IPS-NIHi11 (cell line): ENCODE results near the gene CCDC170.

Source experiments
- DNase-seq: peaks from one replicate; pipeline ENCODE4 v3.0.0; 2012; ENCODE audit warnings: mixed read lengths, low spot score

Gene CCDC170

GRCh38 chr6:151618717-151619116 is 124.9 kb downstream of the CCDC170 start:
- DNase-seq = no peak

GRCh38 chr6:151620179-151620578 is 126.4 kb downstream of the CCDC170 start:
- DNase-seq = no peak

DNA sequence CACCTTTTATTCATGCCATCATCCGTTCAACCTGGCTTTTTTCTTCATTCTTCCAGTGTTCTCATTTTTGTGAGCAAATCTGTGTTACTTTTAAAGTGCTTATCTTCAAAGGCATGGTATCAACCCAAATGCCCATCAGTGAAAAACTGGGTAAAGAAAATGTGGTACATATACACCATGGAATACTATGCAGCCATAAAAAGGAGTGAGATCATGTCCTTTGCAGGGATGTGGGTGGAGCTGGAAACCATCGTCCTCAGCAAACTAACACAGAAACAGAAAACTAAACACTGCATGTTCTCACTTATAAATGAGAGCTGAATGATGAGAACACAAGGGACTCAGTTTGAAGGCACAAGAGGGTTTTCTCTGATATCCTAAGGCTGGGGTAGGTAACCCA is 130.3 kb downstream of the CCDC170 start:
- DNase-seq = no peak

DNA sequence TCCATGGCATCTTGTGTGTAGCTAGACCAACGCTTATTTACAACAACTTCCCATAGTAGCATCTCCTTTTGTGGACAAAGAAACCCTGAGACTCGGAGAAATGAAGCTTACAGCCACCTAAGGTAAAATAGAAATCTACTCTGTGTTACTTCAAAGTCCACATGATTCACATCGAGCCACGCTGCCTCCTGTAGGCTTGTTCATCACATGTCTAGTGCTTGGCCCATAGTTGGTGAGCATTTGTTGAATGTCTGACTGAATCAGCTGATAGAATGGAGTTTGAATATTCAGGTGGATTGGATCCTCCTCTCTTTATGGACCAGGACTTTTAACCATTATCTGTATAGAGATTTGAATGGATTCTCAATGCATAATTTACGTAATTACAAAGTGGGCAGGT is 130.7 kb downstream of the CCDC170 start:
- no peak for DNase-seq

- DNase-seq = no peak
These were observed 131.2 kb downstream of the CCDC170 start for GRCh38 chr6:151624900-151625536.

DNA sequence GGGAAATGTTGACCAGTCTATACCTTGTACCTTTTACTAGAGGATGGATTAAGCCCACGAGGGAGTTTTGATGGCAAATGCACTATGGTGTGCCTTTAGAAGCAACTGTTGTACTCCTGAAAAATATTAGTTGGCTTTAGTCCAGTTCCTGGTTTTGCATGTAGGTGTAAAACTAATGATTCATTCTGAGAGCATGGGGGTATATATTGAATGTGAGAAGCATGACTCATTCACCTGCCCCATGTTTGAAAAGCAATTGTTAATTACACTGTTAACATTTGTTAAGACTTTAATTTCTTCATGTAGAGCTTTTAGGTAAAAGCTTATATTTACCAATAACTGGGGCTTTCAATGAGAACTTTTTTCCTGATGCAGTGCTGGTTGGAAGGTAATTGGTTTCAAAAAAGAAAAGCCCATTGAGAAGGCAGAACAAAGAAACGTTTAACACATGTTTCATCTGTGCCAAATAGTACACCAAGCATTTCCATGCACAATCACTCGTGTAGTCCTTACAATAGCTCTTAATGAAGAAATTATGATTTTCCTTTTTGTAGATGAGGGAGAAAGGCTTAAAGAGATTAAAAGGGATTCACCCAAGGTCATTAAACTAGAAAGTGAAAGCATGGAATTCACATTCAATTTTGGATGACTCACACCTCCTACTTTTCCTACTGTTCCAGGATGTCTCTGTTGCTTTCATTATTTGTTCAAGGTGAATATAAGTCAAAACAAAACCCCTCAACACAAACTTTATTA is 134.1 kb downstream of the CCDC170 start:
- no peak for DNase-seq

DNA sequence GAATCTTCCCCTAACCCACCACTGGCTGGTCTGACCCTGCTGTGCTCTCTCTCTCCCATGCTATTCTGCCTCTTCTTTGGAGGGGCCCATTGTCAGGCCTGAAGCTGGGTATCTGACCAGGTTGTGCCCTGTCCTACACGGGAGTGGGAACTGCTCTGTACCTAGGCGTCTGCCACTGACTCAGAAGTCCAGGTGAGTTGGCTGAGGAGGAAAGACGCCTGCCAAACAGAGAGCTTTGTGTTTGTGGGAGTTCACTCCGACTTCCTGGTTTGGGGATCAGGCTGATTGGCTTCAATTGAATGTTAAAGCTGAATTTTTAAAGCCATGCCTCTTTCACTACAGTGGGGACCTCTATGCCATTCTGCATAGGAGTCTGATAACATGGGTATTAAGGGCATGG is 136.0 kb downstream of the CCDC170 start:
- DNase-seq = no peak

- no peak for DNase-seq
These were observed 136.6 kb downstream of the CCDC170 start for GRCh38 chr6:151630387-151630786.

DNA sequence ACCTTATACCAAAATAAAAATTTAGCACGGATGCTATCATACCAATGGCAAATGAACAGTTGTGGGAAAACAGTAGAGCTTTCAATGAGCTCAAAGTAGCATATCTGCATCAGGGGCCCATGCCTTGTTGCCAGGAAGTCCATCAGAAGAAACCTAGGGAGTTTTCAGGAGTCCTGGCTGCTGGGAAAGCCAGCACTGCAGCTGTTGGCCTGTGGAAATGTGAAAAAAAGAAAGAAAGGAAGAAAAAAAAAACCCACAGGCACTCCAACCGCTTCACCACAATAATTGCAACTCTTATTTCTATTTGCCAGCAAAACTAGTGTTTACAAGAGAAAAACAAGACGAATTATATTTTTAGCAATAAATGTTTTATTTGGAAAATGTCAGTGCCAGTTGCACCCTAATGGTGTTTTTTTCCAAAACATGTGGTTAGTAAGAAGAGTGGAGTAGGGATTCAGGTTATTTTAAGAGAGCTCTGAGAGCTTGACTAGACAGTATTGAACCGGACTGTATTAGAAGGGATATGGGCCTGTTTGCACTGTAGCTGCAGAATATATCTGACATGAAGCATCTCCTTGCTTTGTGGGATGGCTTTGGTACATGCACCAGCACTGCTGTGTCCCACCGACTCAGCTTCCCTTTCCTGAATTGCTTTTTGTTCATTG is 137.3 kb downstream of the CCDC170 start:
- no peak for DNase-seq

DNA sequence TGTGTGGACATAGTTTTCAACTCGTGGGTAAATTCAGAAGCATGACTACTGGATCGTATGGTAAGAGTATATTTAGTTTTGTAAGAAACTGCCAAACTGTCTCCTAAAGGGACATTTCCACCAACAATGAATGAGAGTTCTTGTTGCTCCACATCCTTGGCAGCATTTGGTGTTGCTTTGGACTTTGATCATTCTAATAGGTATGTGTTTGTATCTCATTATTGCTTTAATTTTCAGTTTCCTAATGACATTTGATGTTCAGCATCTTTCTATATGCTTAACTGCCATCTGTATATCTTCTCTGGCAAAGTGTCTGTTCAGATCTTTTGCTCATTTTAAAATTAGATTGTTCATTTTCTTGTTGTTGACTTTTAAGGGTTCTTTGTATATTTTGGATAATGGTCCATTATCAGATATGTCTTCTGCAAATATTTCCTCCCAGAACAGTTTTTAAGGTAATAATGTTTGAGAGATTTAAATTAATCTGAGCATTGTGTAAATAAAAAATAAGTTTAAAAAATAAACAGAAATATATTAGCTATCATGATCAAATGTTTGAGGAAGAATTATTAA is 138.7 kb downstream of the CCDC170 start:
- no peak for DNase-seq

DNA sequence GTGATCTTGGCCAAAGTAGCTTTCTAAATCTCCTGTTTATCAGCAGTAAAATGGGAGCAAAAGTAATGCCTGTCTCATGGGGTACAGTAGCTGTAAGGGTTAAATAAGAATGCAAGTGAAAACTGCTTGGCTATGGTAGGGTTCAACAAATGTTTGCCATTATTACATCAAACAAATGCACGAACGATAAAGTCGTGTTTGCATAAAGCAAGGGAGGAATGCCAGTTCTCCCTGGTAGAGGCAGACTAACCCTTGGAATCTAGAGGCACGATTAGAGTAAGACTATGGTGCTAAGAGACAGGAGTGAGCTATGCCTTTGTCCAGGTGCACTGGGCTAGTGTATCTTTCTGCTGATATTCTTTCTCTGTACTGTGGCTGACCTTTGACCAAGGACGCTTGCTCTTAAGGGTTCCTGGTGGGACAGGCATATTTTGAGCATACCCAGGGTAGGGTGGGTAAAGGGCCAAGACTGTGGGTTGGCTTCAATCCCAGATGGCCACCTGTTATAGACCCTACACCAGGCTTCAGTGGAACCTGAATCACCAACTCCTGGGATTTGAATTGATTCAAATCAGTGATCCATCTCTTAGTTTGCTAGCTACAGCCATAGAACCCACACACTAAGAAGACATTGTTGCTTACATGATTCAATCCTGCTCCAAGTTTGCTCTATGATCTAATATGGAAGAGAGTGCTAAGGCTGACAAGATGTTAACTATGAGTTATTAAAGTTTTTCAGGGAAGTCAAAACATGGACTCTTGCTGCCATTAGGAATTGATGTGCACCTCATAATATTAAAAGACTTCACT is 139.9 kb downstream of the CCDC170 start:
- DNase-seq = no peak

- no peak for DNase-seq
These were observed 140.5 kb downstream of the CCDC170 start for GRCh38 chr6:151634336-151634720.

GRCh38 chr6:151635741-151636140 is 141.9 kb downstream of the CCDC170 start:
- DNase-seq = no peak

DNA sequence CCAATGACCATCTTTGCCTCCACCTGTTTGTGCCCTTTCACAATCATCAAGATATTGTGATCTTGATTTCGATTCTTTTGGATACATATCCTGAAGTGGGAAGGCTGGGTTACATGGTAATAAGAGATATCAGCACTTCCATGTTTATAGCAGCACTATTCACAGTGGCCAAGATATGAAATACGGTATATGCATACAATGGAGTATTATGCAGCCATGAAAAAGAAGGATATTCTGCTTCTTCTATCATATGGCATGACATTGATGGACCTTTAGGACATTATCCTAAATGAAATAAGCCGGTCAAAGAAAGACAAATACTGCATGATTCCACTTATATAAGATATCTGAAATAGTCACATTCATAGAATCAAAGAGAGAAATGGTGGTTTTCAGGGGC is 144.0 kb downstream of the CCDC170 start:
- DNase-seq = no peak

- no peak for DNase-seq
These were observed 145.9 kb downstream of the CCDC170 start for GRCh38 chr6:151639750-151640149.

GRCh38 chr6:151641028-151641427 is 147.2 kb downstream of the CCDC170 start:
- no peak for DNase-seq

DNA sequence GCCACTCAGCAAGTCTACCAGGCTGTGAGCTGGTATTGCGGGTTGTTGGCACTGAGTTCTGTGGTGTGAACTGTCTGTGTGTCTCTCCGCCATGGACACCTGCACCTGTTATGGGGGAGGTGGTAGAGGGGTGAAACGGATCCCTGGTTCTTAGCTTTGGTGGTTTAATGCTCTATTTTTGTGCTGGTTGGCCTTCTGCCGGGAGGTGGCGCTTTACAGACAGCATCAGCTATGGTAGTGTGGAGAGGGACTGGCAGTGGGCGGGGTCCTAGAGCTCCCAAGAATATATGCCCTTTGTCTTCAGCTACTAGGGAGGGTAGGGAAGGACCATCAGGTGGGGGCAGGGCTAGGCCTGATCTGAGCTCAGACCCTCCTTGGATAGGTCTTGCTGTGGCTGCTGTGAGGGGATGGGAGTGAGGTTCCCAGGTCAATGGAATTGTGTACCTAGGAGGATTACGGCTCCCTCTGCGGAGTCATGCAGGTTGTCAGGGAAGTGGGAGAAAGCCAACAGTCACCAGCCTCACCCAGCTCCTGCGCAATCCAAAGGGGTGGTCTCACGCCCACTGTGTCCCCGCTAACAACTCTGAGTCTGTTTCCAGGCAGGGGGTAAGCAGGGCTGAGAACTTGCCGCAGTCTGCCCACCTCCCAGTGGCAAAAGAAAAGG is 154.3 kb downstream of the CCDC170 start:
- DNase-seq = peak; percentile 53

- DNase-seq = no peak
These were observed 156.0 kb downstream of the CCDC170 start for GRCh38 chr6:151649835-151650234.

GRCh38 chr6:151651639-151652038 is 157.8 kb downstream of the CCDC170 start:
- no peak for DNase-seq

GRCh38 chr6:151652325-151652724 is 158.5 kb downstream of the CCDC170 start:
- no peak for DNase-seq

DNA sequence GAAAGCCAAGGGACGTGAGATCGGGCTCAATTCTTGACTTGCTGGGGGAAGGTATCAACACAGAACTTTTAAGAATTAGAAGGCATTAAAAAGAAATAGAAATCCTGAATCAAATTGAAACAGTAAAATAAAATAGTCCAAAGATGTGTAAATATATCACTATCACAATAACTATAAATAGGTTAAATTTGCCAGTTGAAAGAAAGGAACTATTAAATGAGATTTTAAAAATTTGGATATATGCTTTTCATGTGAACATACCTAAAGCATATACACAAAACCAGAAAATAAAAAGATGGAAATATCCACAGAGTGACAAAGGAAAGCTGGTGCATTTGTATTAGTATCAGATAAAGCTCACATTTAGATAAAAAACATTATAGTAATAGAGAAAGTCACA is 161.3 kb downstream of the CCDC170 start:
- no peak for DNase-seq

GRCh38 chr6:151656392-151656791 is 162.6 kb downstream of the CCDC170 start:
- DNase-seq = no peak
